Measurements from ENCODE around the gene E2F1.

- TF ChIP-seq CTCF (IDR thresholded peaks at IDR 0.05; ENCODE audit: borderline replicate concordance, extremely low read depth, low read length, poor library complexity, severe bottlenecking) (no peak), EZH2 (IDR thresholded peaks at IDR 0.05; ENCODE audit: borderline replicate concordance, low read depth, low read length, severe bottlenecking) (no peak)
Observed at GRCh38 chr20:33660035-33660684, 26.0 kb downstream of the E2F1 start.

Measured in DND-41 (cell line).